GM12892 (cell line): ENCODE measurements around the gene EHBP1.
A peak's percentile ranks its signal among the peaks of the same experiment; 100 is the strongest.

ENCODE experiments used
- DNase-seq: peaks from one replicate; pipeline ENCODE4 v3.0.0; 2011; ENCODE audit not compliant: insufficient read length
- FAIRE-seq: peaks from 2 replicates; lab custom pipeline; 2011; peaks lifted over from hg19 to GRCh38; lab: Jason Lieb, UNC
- POLR2A ChIP-seq: IDR thresholded peaks from 2 replicates; pipeline ENCODE4 v1.6.1; 2011; ENCODE audit warnings: low read depth, low read length, control low read depth
- POLR2AphosphoS5 ChIP-seq: IDR thresholded peaks from 2 replicates; pipeline ENCODE4 v1.6.1; 2011; ENCODE audit warnings: low read depth, low read length, control low read depth
- TAF1 ChIP-seq: IDR thresholded peaks from 2 replicates; pipeline ENCODE4 v1.6.1; 2011; ENCODE audit warnings: low read depth, mild to moderate bottlenecking, control low read depth, low read length, borderline replicate concordance

Gene EHBP1

GRCh38 chr2:62812921-62813825 is 107.7 kb downstream of the EHBP1 start:
- no peak for FAIRE-seq

GRCh38 chr2:62814123-62814522 is 108.6 kb downstream of the EHBP1 start:
- FAIRE-seq, result no peak
- no peak for TF ChIP-seq POLR2A
- TF ChIP-seq TAF1, result no peak
- TF ChIP-seq POLR2AphosphoS5, result no peak
- DNase-seq, result no peak

More at GRCh38 chr2:62812921-62813825, 107.7 kb downstream of the EHBP1 start:
- DNase-seq, result no peak
- TF ChIP-seq TAF1, result no peak

- FAIRE-seq (no peak), DNase-seq (no peak)
- no peak for TF ChIP-seq POLR2AphosphoS5
- no peak for TF ChIP-seq POLR2A
- TF ChIP-seq TAF1, result no peak
Measured at GRCh38 chr2:62817348-62817747, 111.8 kb downstream of the EHBP1 start.

- no peak for TF ChIP-seq TAF1
- no peak for TF ChIP-seq POLR2A
- no peak for TF ChIP-seq POLR2AphosphoS5
- FAIRE-seq, result peak; percentile 66
- no peak for DNase-seq
Measured at GRCh38 chr2:62817995-62818713, 112.6 kb downstream of the EHBP1 start.

- TF ChIP-seq POLR2AphosphoS5 (no peak), POLR2A (no peak), TAF1 (no peak)
- DNase-seq (no peak), FAIRE-seq (no peak)
Measured at GRCh38 chr2:62822549-62822948, 117.0 kb downstream of the EHBP1 start.

GRCh38 chr2:62824388-62824787 is 118.9 kb downstream of the EHBP1 start:
- TF ChIP-seq POLR2A (no peak), TAF1 (no peak), POLR2AphosphoS5 (no peak)
- DNase-seq, result no peak
- FAIRE-seq, result no peak

- no peak for TF ChIP-seq TAF1
- no peak for TF ChIP-seq POLR2A
- no peak for TF ChIP-seq POLR2AphosphoS5
- FAIRE-seq (no peak), DNase-seq (no peak)
Measured at GRCh38 chr2:62826141-62826540, 120.6 kb downstream of the EHBP1 start.

- FAIRE-seq, result no peak
- TF ChIP-seq POLR2A (no peak), POLR2AphosphoS5 (no peak), TAF1 (no peak)
- no peak for DNase-seq
Measured at GRCh38 chr2:62826953-62827675, 121.6 kb downstream of the EHBP1 start.

GRCh38 chr2:62831729-62832128 is 126.2 kb downstream of the EHBP1 start:
- DNase-seq (no peak), FAIRE-seq (peak; percentile 17)
- TF ChIP-seq TAF1, result no peak

- no peak for FAIRE-seq
Measured at GRCh38 chr2:62844311-62845090, 139.0 kb downstream of the EHBP1 start.

More at GRCh38 chr2:62844311-62845090, 139.0 kb downstream of the EHBP1 start:
- DNase-seq, result no peak
- TF ChIP-seq TAF1 (no peak), POLR2AphosphoS5 (no peak), POLR2A (no peak)
